Body of pancreas (tissue), 4 donors: Measurements from ENCODE around the gene TYW5. TPM values are rescaled to one million over a fixed set of nuclear protein-coding genes. Genes with fewer than 3 reads are reported as not detected.
A peak's percentile ranks its signal among the peaks of the same experiment; 100 is the strongest.

ENCODE experiments used
- ATAC-seq: fragments of 150-250 bp; one replicate; pipeline ENCODE4 v1.9.1; 2016
- DNase-seq, 4 donors: peaks; one replicate each; pipeline ENCODE4 v3.0.0-alpha.2; 2019
- H3K27ac ChIP-seq, 4 donors: fragments of 200-600 bp; sonication (generic); 1 replicate in 3 of 4; 2 replicates in 1 of 4; pipeline versions ENCODE4 v1.5.1 to v1.6.1; 2016 to 2019; ENCODE audit warnings: mild to moderate bottlenecking in 1 of 4, mixed read lengths in 1 of 4, moderate library complexity in 1 of 4
- H3K27me3 ChIP-seq, 2 donors: fragments of 200-600 bp; sonication (generic); one replicate each; pipeline ENCODE4 v1.6.0; 2016; ENCODE audit warnings: mild to moderate bottlenecking in 1 of 2
- H3K36me3 ChIP-seq, 2 donors: fragments of 200-600 bp; sonication (generic); replicated peaks in 1 of 2; 2 replicates each; pipeline ENCODE4 v1.5.1; 2016; ENCODE audit warnings: low read depth in 2 of 2; ENCODE audit not compliant: insufficient read depth in 1 of 2
- H3K4me1 ChIP-seq: fragments of 200-600 bp; sonication (generic); one replicate; pipeline ENCODE4 v1.6.0; 2016
- H3K4me3 ChIP-seq, 2 donors: fragments of 200-600 bp; sonication (generic); 1 replicate in 1 of 2; 2 replicates in 1 of 2; pipeline ENCODE4 v1.5.1; 2016 to 2019
- H3K9me3 ChIP-seq, 3 donors: fragments of 200-600 bp; sonication (generic); 1 replicate in 2 of 3; 2 replicates in 1 of 3; pipeline ENCODE4 v1.5.1; 2016
- CTCF ChIP-seq, 7 experiments: fragments of 450-650 bp in 4 of 7; fragments of 200-600 bp in 3 of 7; sonication (generic) in 3 of 7; IDR thresholded peaks; one replicate each; pipeline ENCODE4 v1.5.1; 2016 to 2019; ENCODE audit warnings: antibody characterized with exemption in 7 of 7
- POLR2A ChIP-seq, 3 donors: fragments of 450-650 bp; IDR thresholded peaks; one replicate each; pipeline ENCODE4 v1.6.1; 2016; ENCODE audit warnings: antibody characterized with exemption in 3 of 3, mild to moderate bottlenecking in 2 of 3
- WGBS, 2 donors: methylation state at CpG; one replicate each; pipeline ENCODE4 v1.1.5; 2017; 5-methylcytosine and 5-hydroxymethylcytosine counted together
- intact Hi-C: fragments of 100-400 bp; cut with DNase I; formaldehyde crosslinking; loops from one replicate; pipeline ENCODE4 v1.15.1; 2023
- total RNA-seq, 2 donors: library from RNA; depleted of rRNA; stranded (reverse); fragments of >200 nt; gene quantifications; one replicate each; pipeline ENCODE4 v1.1.0, GENCODE V29; 2016

TYW5 gene
- total RNA-seq, 2 donors from 2014 or later, result 4.3 to 10.1 TPM

GRCh38 chr2:199989822-199990221, 34.5 kb upstream of the TYW5 start:
- no peaks in the 10 kb centered on the region for H3K27me3 ChIP-seq
- H3K27ac ChIP-seq, result no peak overlapping the region
- peaks cover 5% of the 10 kb centered on the region for H3K4me1 ChIP-seq
- TF ChIP-seq CTCF (IDR thresholded peaks at IDR 0.05) (no peak), POLR2A (IDR thresholded peaks at IDR 0.05) (no peak)
- DNase-seq, result no peak
- intact Hi-C loops, result no loop called here
- WGBS, 2 donors, result 91 to 94% methylated on average over 5 of the region's 5 CpGs
- no peak overlapping the region for H3K4me3 ChIP-seq
- ATAC-seq, result no peak
- no peaks in the 10 kb centered on the region for H3K9me3 ChIP-seq
- H3K36me3 ChIP-seq, result no peaks in the 10 kb centered on the region

GRCh38 chr2:199988151-199988550, 32.9 kb upstream of the TYW5 start:
- WGBS, 2 donors, result 55 to 64% methylated on average over 7 of the region's 7 CpGs
- intact Hi-C loops, result no loop called here
- TF ChIP-seq POLR2A (IDR thresholded peaks at IDR 0.05) (no peak), CTCF (IDR thresholded peaks at IDR 0.05) (no peak)
- Histone ChIP-seq H3K27ac (no peak overlapping the region), H3K9me3 (no peaks in the 10 kb centered on the region), H3K27me3 (no peaks in the 10 kb centered on the region), H3K4me1 (peaks cover 5% of the 10 kb centered on the region), H3K36me3 (no peaks in the 10 kb centered on the region), H3K4me3 (no peak overlapping the region)
- no peak for ATAC-seq
- DNase-seq, result no peak

GRCh38 chr2:199987586-199987985, 32.3 kb upstream of the TYW5 start:
- no peak for DNase-seq
- H3K9me3 ChIP-seq, result no peaks in the 10 kb centered on the region
- no peak for ATAC-seq
- no peak overlapping the region for H3K4me3 ChIP-seq
- no peak overlapping the region for H3K27ac ChIP-seq
- H3K27me3 ChIP-seq, result no peaks in the 10 kb centered on the region
- H3K36me3 ChIP-seq, result no peaks in the 10 kb centered on the region
- H3K4me1 ChIP-seq, result peaks cover 5% of the 10 kb centered on the region
- intact Hi-C loops, result no loop called here
- WGBS, 2 donors, result 77 to 81% methylated on average over 2 of the region's 2 CpGs
- TF ChIP-seq POLR2A (IDR thresholded peaks at IDR 0.05) (no peak), CTCF (IDR thresholded peaks at IDR 0.05) (no peak)

GRCh38 chr2:199985625-199986207, 30.4 kb upstream of the TYW5 start:
- Histone ChIP-seq H3K27ac (no peak overlapping the region), H3K27me3 (no peaks in the 10 kb centered on the region), H3K4me3 (no peak overlapping the region), H3K4me1 (peaks cover 5% of the 10 kb centered on the region), H3K9me3 (no peaks in the 10 kb centered on the region), H3K36me3 (no peaks in the 10 kb centered on the region)
- intact Hi-C loops, result no loop called here
- DNase-seq, result peak; percentile 74 to 85 (median 79)
- peak; percentile 95 for ATAC-seq
- 44 to 45% methylated on average over 6 of the region's 6 CpGs for WGBS, 2 donors
- TF ChIP-seq POLR2A (IDR thresholded peaks at IDR 0.05) (no peak), CTCF (IDR thresholded peaks at IDR 0.05) (peak; percentile 46 to 76 (median 63))

- TF ChIP-seq POLR2A (IDR thresholded peaks at IDR 0.05), result no peak
- TF ChIP-seq CTCF (IDR thresholded peaks at IDR 0.05), result no peak
- WGBS, 2 donors, result 78 to 90% methylated on average over 2 of the region's 2 CpGs
- H3K36me3 ChIP-seq, result no peaks in the 10 kb centered on the region
- no peaks in the 10 kb centered on the region for H3K27me3 ChIP-seq
- H3K4me1 ChIP-seq, result peaks cover 5% of the 10 kb centered on the region
- no peak overlapping the region for H3K4me3 ChIP-seq
- DNase-seq, result no peak
- H3K27ac ChIP-seq, result no peak overlapping the region
- no peak for ATAC-seq
- no peaks in the 10 kb centered on the region for H3K9me3 ChIP-seq
- intact Hi-C loops, result loop anchor here (5.0 kb wide), 1 partner anchor 493 kb away; no protein-coding TSS in a partner anchor
Measured at GRCh38 chr2:199984755-199985154, 29.5 kb upstream of the TYW5 start.
